GM12872 (cell line): ENCODE measurements around the gene ITSN1.

Source experiments
- CTCF ChIP-seq: IDR thresholded peaks from 3 replicates; pipeline ENCODE4 v1.5.1; 2011; ENCODE audit warnings: low read depth, mild to moderate bottlenecking, low read length, moderate library complexity; ENCODE audit not compliant: insufficient read depth

ITSN1 gene

GRCh38 chr21:33848249-33848953, 206.1 kb downstream of the ITSN1 start:
- no peak for TF ChIP-seq CTCF

- no peak for TF ChIP-seq CTCF
Measured at GRCh38 chr21:33849834-33850233, 207.5 kb downstream of the ITSN1 start.

GRCh38 chr21:33850401-33850800, 208.1 kb downstream of the ITSN1 start:
- TF ChIP-seq CTCF = no peak

- no peak for TF ChIP-seq CTCF
Measured at GRCh38 chr21:33850985-33851384, 208.7 kb downstream of the ITSN1 start.

- TF ChIP-seq CTCF = no peak
Measured at GRCh38 chr21:33852485-33852884, 210.2 kb downstream of the ITSN1 start.

- TF ChIP-seq CTCF = no peak
Measured at GRCh38 chr21:33854604-33855003, 212.3 kb downstream of the ITSN1 start.

GRCh38 chr21:33855190-33855589, 212.9 kb downstream of the ITSN1 start:
- peak; percentile 42 for TF ChIP-seq CTCF
